Fibroblast of villous mesenchyme (primary cell): ENCODE measurements around the gene CNGA3. TPM values are rescaled to one million over a fixed set of nuclear protein-coding genes. Genes with fewer than 3 reads are reported as not detected.

ENCODE experiments used
- DNase-seq: peaks from one replicate; pipeline ENCODE4 v3.0.0-alpha.2; 2010; ENCODE audit warnings: low read depth
- H3K4me3 ChIP-seq: 2 replicates; pipeline ENCODE4 v1.5.1; 2011; ENCODE audit warnings: low read depth, mild to moderate bottlenecking, low read length
- total RNA-seq: library from RNA; depleted of rRNA; stranded (reverse); fragments of >200 nt; gene quantifications from 2 replicates; pipeline ENCODE4 v1.2.3, GENCODE V29; 2012
- TF ChIP-seq, protein P1 (sequence below): IDR thresholded peaks from 2 replicates; pipeline ENCODE4 v1.5.1; 2012; ENCODE audit warnings: low read depth, mild to moderate bottlenecking, low read length; ENCODE audit not compliant: insufficient read depth

CNGA3 gene
- not detected in 2 replicates for total RNA-seq

DNA sequence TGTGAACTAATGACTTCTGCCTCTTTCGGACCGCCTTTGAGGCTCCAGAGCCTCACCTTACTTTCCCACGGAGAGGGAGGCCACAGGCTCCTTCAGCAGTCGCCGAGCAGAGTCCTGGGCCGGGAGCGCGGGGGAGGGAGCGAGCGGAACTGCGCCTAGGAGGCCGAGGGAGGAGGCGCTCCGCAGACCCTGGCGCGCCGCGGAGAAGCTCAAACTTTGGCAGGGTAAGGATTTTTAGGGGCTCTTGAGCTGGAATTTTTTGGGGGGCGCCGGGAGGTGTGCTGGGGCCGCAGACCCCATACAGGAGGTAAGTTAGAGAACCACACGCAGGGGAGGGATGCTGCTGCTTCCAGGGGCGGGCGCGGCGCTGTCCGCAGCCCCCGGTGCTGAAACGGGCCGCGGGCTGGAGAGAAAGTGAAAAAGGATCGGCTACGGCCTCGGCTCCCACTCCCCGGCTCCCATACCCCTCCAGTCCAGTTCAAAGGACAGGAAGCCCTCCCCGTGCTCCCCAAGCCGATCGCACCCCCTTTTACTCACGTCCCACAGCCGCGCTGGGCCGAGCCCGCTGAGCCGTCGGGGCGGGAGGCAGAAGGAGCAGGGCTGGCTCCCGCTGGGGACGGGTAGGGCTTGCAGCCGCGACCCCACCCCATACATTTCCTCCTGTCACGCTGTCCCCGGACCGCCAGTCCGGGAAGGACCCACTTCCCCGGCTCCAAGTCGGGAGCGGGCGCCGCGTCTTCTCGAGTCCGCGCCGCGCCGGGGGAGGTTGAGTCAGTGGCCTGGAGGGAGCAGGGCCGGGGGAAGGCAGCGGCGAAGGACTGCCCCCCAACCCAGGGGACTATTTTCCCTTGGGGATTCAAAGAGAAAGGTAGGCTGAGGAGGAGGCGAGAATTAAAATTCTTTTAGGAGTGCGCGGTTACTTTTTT is at the start of gene CNGA3:
TSS of gene CNGA3 (plus strand) at position 146 of the 926 bp plus-strand sequence. CDS start 23,520 bp downstream, outside the sequence.
- H3K4me3 ChIP-seq, result no peak within 1 kb of the TSS
- DNase-seq, result peak; percentile 14
- TF ChIP-seq, protein P1, sequence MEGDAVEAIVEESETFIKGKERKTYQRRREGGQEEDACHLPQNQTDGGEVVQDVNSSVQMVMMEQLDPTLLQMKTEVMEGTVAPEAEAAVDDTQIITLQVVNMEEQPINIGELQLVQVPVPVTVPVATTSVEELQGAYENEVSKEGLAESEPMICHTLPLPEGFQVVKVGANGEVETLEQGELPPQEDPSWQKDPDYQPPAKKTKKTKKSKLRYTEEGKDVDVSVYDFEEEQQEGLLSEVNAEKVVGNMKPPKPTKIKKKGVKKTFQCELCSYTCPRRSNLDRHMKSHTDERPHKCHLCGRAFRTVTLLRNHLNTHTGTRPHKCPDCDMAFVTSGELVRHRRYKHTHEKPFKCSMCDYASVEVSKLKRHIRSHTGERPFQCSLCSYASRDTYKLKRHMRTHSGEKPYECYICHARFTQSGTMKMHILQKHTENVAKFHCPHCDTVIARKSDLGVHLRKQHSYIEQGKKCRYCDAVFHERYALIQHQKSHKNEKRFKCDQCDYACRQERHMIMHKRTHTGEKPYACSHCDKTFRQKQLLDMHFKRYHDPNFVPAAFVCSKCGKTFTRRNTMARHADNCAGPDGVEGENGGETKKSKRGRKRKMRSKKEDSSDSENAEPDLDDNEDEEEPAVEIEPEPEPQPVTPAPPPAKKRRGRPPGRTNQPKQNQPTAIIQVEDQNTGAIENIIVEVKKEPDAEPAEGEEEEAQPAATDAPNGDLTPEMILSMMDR, result no peak

DNA sequence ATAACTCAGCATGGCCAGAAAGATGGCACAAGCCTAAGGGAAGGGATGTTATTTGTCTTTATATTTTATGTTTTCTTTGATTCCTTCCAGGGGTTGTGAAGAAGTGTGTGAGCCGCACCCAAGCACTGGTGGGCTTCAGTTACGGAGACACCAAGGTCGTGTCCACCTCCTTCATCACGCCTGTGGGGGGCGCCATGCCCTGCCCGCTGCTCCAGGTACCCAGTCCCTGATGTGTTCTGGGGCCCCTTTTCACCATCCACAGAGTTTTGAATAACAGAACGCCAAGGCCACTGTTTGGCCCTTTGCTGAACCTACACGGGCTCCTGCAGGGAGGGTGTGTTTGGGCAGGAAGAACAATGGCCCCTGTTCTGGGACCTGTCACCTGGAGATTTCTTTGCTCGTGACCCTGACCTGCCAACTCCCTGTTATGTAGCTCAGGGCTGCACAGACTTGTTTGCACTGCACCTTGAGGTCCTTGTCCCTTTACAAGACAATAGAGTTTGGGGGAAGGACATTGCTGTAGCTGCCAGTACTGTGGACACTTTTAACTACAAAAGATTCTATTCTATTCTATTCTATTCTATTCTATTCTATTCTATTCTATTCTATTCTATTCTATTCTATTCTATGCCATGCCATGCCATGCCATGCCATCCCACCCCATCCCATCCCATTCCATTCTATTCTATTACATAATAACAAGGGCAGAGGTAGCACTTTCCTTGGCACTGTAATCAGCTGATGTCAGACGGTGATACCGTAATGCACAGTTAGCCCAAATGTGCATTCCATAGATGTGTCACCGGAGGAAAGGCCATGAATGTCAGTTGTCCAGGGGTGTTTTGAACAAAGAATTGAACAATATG is 48.2 kb upstream of the CNGA3 start:
- DNase-seq, result no peak
- H3K4me3 ChIP-seq, result no peak overlapping the region
- TF ChIP-seq, protein P1, result no peak

DNA sequence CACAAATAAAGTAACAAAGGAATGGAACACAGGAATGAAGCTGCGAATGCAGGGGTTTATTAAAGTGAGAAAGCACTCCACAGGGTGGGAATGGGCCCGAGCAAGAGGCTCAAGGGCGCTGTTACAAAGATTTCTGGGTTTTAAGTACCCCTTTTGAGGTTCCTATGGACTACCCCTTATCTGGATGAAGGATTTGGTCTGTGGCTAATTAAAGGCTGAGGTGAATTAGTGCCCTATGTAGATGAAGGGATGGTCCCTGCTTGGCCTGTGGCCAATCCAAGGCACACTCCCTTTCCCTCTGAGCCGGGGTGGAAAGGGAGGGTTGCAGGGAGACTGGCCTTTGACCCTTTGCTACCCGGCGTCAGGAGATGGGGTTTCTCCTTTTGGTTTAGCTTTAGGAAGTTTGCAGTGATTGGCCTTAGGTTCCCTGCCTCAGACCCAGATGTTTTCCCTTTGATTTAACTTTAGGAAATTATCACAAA is 47.5 kb upstream of the CNGA3 start:
- no peak overlapping the region for H3K4me3 ChIP-seq
- TF ChIP-seq, protein P1, result no peak
- DNase-seq, result no peak

DNA sequence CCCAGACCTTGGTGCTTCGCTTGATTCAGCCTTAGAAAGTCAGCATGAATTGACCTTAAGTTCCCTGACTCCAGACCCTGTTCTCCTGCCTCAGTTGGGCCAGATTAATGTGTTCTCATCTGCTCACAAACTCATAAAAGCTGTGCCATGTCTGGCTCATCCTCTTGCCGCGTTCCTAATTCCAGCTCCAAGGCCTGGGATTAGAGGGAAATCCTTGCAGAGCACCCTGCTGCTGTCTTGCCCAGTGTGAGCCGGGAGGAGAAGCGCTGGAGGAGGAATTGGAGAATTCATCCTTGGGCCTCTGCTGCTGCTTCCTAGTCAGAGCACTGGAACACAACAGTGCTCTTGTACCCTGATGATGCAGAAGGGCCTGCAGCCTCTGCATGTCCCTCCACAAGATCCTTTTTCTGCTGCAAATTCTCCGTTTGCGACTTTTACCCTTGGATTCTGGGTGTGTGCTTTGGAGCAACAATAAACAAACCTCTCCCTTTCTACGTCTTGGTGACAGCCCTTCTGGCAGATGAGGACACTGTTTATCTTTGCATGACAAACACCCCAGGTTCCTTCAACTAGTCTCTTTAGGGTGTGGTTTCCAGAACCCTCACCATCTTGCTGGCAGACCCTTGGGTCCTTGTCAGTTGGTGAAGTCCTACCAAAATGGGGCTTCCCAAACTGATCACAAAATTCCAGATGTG is 46.9 kb upstream of the CNGA3 start:
- TF ChIP-seq, protein P1, result no peak
- no peak overlapping the region for H3K4me3 ChIP-seq
- no peak for DNase-seq

DNA sequence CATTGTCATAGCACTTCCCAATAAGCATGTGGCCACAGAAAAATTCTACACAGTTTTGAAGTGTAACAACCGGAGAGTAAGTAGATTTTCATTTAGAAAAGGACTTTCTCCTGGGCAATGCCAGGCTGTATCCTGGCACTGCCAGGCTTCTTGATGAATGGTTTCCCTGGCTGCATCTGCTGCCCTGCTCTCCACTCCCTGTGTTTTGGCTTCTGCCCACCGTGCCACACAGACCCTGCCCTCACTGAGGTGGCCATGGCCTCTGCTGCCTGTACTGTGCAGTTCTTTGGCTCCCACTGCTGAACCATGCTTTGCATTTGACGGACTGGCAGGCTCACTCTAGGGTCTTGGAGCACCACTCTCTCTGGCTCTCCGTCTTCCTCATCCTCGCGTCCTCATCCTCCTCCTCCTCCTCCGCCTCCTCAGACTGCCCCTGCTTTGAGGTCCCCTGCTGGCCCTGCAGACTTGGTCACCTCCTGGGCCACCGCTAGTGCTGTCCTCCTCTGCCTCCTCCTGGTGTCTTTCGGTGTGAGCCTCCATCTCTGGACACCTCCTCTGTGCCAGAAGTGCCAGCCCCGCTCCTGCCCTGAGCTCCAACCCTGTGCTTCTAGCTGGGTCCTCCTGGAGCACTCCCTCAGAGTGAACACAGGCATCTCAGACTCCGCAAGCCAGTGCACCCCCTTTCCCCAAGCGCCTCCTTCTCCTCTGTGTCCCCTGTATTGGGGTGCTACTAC is 45.9 kb upstream of the CNGA3 start:
- TF ChIP-seq, protein P1, result no peak
- H3K4me3 ChIP-seq, result no peak overlapping the region
- DNase-seq, result no peak
